ENCODE measurements around the gene PSMB3.

- peak; percentile 70 for TF ChIP-seq POLR2A (IDR thresholded peaks at IDR 0.05)
- TF ChIP-seq CTCF (IDR thresholded peaks at IDR 0.05), result no peak
These were observed 3.1 kb upstream of the PSMB3 start for GRCh38 chr17:38749223-38750043.

Data from right lobe of liver (tissue), 4 donors.